HEK293T (cell line): ENCODE data around the gene POLR2A.

Experiments
- CTCF ChIA-PET: fragments of 350-600 bp; formaldehyde crosslinking; extraction: SDS; loops from one replicate; lab custom pipeline; 2021; ENCODE audit warnings: antibody characterized with exemption, inconsistent platforms; lab: Yijun Ruan, JAX
- POLR2A ChIA-PET: fragments of 350-600 bp; formaldehyde crosslinking; extraction: SDS; loops from one replicate; lab custom pipeline; 2020; ENCODE audit warnings: antibody characterized with exemption, inconsistent platforms; lab: Yijun Ruan, JAX
- DNase-seq: peaks from one replicate; pipeline ENCODE4 v3.0.0; 2012; ENCODE audit warnings: mixed read lengths; ENCODE audit errors: extremely low spot score
- ARNT ChIP-seq: fragments of 450-650 bp; IDR thresholded peaks from 2 replicates; pipeline ENCODE4 v1.6.1; 2017; ENCODE audit warnings: mild to moderate bottlenecking
- BHLHE40 ChIP-seq: fragments of 450-650 bp; IDR thresholded peaks from 2 replicates; pipeline ENCODE4 v1.6.1; 2016; ENCODE audit warnings: mild to moderate bottlenecking, moderate library complexity, borderline replicate concordance
- CTBP1 ChIP-seq: fragments of 450-650 bp; IDR thresholded peaks from 2 replicates; pipeline ENCODE4 v1.6.1; 2016; ENCODE audit warnings: borderline replicate concordance
- ELF4 ChIP-seq: fragments of 450-650 bp; IDR thresholded peaks from 2 replicates; pipeline ENCODE4 v1.6.1; 2017; ENCODE audit warnings: antibody characterized with exemption
- FOXA1 ChIP-seq: fragments of 450-650 bp; IDR thresholded peaks from 2 replicates; pipeline ENCODE4 v1.6.1; 2016; ENCODE audit warnings: mild to moderate bottlenecking
- FOXK2 ChIP-seq: fragments of 450-650 bp; IDR thresholded peaks from 2 replicates; pipeline ENCODE4 v1.6.1; 2016; ENCODE audit warnings: mild to moderate bottlenecking
- FOXM1 ChIP-seq: fragments of 450-650 bp; IDR thresholded peaks from 2 replicates; pipeline ENCODE4 v1.6.1; 2017; ENCODE audit warnings: mild to moderate bottlenecking, borderline replicate concordance
- HDGF ChIP-seq: fragments of 450-650 bp; IDR thresholded peaks from 2 replicates; pipeline ENCODE4 v1.6.1; 2017; ENCODE audit warnings: antibody characterized with exemption, borderline replicate concordance
- L3MBTL2 ChIP-seq: fragments of 450-650 bp; conservative IDR thresholded peaks from 2 replicates; pipeline ENCODE4 v1.6.1; 2016; ENCODE audit warnings: mild to moderate bottlenecking
- LEF1 ChIP-seq: fragments of 450-650 bp; IDR thresholded peaks from 2 replicates; pipeline ENCODE4 v1.6.1; 2017; ENCODE audit warnings: mild to moderate bottlenecking, borderline replicate concordance
- NFRKB ChIP-seq: fragments of 450-650 bp; IDR thresholded peaks from 2 replicates; pipeline ENCODE4 v1.6.1; 2016; ENCODE audit warnings: mild to moderate bottlenecking, moderate library complexity
- SP1 ChIP-seq: fragments of 450-650 bp; IDR thresholded peaks from 2 replicates; pipeline ENCODE4 v1.6.1; 2017
- SUZ12 ChIP-seq: fragments of 450-650 bp; IDR thresholded peaks from 2 replicates; pipeline ENCODE4 v1.6.1; 2016; ENCODE audit warnings: mild to moderate bottlenecking
- TARDBP ChIP-seq: fragments of 450-650 bp; IDR thresholded peaks from 2 replicates; pipeline ENCODE4 v1.6.1; 2016
- ZNF384 ChIP-seq: fragments of 450-650 bp; IDR thresholded peaks from 2 replicates; pipeline ENCODE4 v1.6.1; 2016
- TF ChIP-seq, protein P1 (sequence below): fragments of 450-650 bp; IDR thresholded peaks from 2 replicates; pipeline ENCODE4 v1.6.1; 2016

Gene POLR2A

DNA sequence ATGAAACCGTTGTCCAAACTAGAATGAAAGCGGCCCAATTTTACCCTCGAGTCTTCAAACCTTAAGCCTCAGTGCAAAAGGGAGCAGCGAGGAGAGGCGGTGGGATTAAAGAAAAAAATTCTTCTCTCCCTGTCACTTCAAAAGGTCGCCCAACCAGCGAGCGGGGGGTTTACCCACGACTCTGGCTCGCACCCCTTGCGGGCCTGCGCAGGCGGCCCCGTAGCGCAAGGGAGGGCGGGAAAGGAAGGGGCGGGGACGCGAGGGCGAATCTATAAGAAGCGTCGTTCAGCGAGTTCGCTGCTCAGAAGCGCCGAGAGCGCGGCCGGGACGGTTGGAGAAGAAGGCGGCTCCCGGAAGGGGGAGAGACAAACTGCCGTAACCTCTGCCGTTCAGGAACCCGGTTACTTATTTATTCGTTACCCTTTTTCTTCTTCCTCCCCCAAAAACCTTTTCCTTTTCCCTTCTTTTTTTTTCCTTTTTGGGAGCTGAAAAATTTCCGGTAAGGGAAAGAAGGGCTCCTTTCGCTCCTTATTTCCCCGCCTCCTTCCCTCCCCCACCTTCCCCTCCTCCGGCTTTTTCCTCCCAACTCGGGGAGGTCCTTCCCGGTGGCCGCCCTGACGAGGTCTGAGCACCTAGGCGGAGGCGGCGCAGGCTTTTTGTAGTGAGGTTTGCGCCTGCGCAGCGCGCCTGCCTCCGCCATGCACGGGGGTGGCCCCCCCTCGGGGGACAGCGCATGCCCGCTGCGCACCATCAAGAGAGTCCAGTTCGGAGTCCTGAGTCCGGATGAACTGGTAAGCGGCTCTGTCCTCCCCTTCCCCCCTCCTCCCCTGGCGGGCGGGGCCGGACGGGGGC is at the start of gene POLR2A:
POLR2A (plus strand) TSS at position 300 of the 852 bp plus-strand sequence.
- POLR2A ChIA-PET, result interaction anchor here (0.7 to 3.6 kb wide), 9 partner anchors 15 to 155 kb away, joined by 3 to 24 read pairs (median 3); partner anchors contain the start of genes CHRNB1, FGF11, TMEM102 and TMEM256
- CTCF ChIA-PET, result no interaction called here
- peak; percentile 96 for DNase-seq
- no peak for TF ChIP-seq FOXK2
- no peak for TF ChIP-seq TARDBP
- TF ChIP-seq FOXM1, result peak; percentile 94
- TF ChIP-seq ARNT, result no peak
- TF ChIP-seq L3MBTL2, result peak; percentile 29; the same call in 1 of the 2 replicates
- peak; percentile 43; the same call in 1 of the 2 replicates for TF ChIP-seq NFRKB
- no peak for TF ChIP-seq HDGF
- no peak for TF ChIP-seq SP1
- TF ChIP-seq SUZ12, result no peak
- no peak for TF ChIP-seq ZNF384
- TF ChIP-seq ELF4, result peak; percentile 99
- no peak for TF ChIP-seq LEF1
- peak; percentile 80; the same call in 1 of the 2 replicates for TF ChIP-seq BHLHE40
- TF ChIP-seq, protein P1, sequence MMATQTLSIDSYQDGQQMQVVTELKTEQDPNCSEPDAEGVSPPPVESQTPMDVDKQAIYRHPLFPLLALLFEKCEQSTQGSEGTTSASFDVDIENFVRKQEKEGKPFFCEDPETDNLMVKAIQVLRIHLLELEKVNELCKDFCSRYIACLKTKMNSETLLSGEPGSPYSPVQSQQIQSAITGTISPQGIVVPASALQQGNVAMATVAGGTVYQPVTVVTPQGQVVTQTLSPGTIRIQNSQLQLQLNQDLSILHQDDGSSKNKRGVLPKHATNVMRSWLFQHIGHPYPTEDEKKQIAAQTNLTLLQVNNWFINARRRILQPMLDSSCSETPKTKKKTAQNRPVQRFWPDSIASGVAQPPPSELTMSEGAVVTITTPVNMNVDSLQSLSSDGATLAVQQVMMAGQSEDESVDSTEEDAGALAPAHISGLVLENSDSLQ, result peak; percentile 81

DNA sequence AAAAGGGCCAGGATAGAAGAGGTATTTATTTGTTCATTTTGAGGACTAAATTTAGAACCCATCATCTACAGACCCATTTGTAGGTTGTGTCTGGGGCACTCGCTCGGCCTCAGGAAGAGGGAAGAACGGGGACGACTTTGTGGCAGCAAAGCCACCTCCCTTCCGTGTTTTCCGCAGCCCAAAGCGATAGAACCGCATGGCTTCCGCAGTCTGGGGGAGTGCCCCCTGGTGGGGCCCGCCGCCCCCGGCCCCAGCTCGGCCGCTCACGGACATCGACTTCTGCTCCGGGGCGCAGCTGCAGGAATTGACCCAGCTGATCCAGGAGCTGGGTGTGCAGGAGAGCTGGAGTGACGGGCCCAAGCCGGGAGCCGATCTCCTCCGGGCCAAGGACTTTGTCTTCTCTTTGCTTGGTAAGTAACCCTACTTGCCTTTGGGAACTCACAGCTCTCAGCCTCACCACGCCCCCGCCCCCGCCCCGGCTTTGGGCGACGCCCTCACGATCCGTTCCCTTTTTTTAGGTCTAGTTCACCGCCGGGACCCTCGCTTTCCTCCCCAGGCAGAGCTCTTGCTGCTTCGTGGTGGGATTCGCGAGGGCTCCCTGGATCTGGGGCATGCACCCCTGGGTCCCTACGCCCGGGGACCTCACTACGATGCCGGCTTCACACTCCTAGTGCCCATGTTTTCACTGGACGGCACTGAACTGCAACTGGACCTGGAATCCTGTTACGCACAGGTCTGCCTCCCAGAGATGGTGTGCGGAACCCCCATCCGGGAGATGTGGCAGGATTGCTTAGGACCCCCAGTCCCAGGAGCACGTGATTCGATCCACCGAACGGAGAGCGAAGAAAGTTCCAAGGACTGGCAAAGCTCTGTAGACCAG is 48.2 kb upstream of the POLR2A start:
- ChIA-PET POLR2A (interaction anchor here (0.7 to 7.5 kb wide), 14 partner anchors 9 to 125 kb away, joined by 3 to 55 read pairs (median 4); partner anchors contain the start of genes CHRNB1, NEURL4, NLGN2 and POLR2A), CTCF (interaction anchor here (0.6 to 2.7 kb wide), 4 partner anchors 8 to 1278 kb away, joined by 3 to 11 read pairs (median 4); partner anchors contain the start of gene CHRNB1)
- no peak for TF ChIP-seq ELF4
- TF ChIP-seq, protein P1, result peak; percentile 15; the same call in 1 of the 2 replicates
- DNase-seq, result peak; percentile 29

DNA sequence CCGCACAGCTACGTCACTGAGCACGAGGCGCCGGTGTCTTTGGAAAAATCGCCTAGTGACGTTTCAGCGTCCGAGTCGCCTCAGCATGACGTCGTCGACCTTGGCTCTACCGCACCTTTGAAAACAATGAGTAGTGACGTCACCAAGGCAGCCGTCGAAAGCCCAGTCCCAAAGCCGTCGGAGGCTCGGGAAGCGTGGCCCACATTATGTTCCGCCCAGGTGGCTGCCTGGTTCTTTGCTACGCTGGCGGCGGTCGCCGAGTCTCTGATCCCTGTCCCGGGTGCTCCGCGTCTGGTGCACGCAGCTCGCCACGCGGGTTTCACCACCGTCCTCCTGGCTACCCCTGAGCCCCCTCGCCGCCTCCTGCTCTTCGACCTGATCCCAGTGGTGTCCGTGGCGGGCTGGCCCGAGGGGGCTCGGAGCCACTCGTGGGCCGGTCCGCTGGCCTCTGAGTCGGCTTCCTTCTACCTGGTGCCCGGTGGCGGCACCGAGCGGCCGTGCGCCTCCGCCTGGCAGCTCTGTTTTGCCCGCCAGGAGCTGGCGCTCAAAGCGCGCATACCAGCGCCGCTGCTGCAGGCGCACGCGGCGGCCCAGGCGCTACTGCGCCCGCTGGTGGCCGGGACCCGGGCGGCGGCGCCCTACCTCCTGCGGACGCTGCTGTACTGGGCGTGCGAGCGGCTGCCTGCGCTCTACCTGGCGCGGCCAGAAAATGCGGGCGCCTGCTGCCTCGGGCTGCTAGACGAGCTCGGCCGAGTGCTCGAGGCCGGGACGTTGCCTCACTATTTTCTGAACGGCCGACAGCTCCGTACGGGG is 47.4 kb upstream of the POLR2A start:
- CTCF ChIA-PET, result interaction anchor here (0.6 to 2.7 kb wide), 5 partner anchors 9 to 124 kb away, joined by 3 to 11 read pairs (median 3); partner anchors contain the start of gene SENP3
- POLR2A ChIA-PET, result interaction anchor here (1.0 to 7.5 kb wide), 11 partner anchors 8 to 124 kb away, joined by 3 to 55 read pairs (median 6); partner anchors contain the start of genes CHRNB1, NEURL4, NLGN2 and SLC35G6
- TF ChIP-seq, protein P1, result no peak
- TF ChIP-seq L3MBTL2, result peak; percentile 55
- DNase-seq, result peak; percentile 75

DNA sequence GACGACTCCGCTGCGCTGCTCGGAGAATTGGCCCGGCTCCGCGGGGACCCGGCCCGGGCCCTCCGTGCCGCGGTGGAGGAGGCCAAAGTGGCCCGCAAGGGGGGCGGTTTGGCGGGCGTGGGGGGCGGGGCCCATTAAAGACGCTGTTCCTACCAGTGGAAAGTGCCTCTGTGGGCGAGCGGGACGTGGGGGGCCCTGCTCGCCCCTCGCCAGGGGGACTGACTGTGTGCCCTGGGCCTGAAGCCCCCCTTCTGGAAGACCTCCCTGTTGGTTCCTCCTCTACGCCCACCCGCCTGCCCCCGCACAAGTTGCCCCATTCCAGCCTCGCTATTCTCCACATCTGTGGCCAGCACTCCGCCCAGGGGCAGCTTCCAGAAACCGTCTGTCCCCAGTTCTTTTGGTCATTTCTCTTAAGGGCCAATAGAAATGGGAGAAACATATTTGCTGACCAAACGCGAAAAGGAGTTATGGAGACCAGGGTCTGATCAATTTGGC is 46.8 kb upstream of the POLR2A start:
- TF ChIP-seq L3MBTL2 (no peak), SP1 (no peak), SUZ12 (no peak), ELF4 (no peak), ARNT (no peak), LEF1 (no peak), ZNF384 (no peak), HDGF (no peak), FOXA1 (no peak), CTBP1 (no peak), FOXK2 (no peak)
- TF ChIP-seq, protein P1, result no peak
- CTCF ChIA-PET, result interaction anchor here (0.6 to 2.7 kb wide), 4 partner anchors 8 to 123 kb away, joined by 3 to 11 read pairs (median 5); partner anchors contain the start of gene SENP3
- POLR2A ChIA-PET, result interaction anchor here (1.0 to 7.5 kb wide), 8 partner anchors 29 to 123 kb away, joined by 3 to 55 read pairs (median 5); partner anchors contain the start of genes POLR2A, SLC35G6 and ZBTB4
- DNase-seq, result no peak
